Activated T-cell treated with anti-CD3 and anti-CD28 coated beads, Interleukin-2, amount 50 U/mL, for 1 hour (primary cell): Measurements from ENCODE around the gene MAL.
"Not testable (repeated sequence)": the region's sequence is repeated elsewhere in the genome, so short reads cannot be mapped to it uniquely, and the experiment has no call there.

Experiments used
- DNase-seq: peaks from one replicate; pipeline ENCODE4 v3.0.0-alpha.2; 2020

The MAL gene

GRCh38 chr2:95068256-95068655 lies 42.7 kb downstream of the MAL start:
- no peak for DNase-seq

GRCh38 chr2:95069465-95069864 lies 44.0 kb downstream of the MAL start:
- no peak for DNase-seq

- no peak for DNase-seq
Observed at GRCh38 chr2:95071856-95072255, 46.3 kb downstream of the MAL start.

DNA sequence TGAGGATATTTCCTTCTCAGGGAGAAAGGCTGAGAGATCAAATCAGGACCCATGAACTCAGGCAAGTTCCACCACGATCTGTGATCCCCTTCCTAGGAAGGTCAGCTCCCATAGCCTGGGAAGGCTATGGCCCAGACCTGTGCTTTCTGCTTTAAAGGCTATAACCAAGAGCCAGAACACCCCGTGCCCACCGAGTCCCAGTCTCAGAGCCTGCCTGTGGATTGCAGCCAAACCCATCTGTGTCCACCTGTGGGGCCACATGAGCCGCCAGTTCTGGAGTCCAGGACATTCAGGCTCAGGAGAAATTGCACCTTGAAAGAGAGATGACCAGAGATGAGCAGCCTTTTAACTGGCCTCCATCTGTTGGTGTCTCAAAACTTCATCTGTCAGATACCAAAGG lies 46.9 kb downstream of the MAL start:
- DNase-seq: no peak

DNA sequence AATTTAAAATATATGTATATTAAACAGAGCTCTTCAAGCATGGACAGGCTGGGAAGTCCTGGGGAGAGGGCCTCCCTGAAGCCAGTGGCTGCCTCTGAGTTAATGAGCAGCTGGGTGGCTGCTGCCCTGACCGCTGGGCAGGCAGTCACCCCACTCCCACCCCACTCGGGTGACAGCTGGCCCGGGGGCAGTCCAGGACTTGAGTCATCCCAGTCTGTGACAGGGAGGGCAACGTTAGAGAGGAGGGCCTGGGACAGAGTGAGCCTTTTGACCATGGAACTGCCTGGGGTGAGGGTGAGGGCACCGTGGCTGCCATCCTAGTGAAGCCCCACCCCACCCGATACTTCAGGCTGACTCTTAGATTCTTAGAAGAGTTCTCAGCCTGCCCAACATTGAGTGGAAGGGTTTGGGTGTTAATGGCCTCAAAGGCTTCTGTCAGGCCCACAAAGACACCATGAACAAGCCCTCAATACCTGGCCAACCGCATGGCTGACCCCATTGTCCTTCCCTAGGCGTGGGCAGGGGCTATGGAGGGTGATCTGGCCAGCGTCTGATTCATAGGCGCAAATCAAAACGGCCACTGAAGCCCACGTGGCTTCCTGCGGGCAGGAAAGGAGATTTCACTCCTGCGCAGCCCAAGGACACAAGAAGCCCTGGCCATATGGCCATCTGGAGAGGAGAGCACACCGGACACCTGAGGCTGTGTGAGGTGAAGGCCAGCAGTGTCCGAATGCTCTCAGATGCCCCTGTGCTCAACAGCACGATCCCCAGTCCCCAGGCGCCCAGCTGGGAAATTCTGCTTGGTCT lies 48.6 kb downstream of the MAL start:
- DNase-seq: no peak

- peak; percentile 67 for DNase-seq
Observed at GRCh38 chr2:95074663-95075439, 49.3 kb downstream of the MAL start.

- DNase-seq: no peak
Observed at GRCh38 chr2:95075440-95076132, 50.1 kb downstream of the MAL start.

DNA sequence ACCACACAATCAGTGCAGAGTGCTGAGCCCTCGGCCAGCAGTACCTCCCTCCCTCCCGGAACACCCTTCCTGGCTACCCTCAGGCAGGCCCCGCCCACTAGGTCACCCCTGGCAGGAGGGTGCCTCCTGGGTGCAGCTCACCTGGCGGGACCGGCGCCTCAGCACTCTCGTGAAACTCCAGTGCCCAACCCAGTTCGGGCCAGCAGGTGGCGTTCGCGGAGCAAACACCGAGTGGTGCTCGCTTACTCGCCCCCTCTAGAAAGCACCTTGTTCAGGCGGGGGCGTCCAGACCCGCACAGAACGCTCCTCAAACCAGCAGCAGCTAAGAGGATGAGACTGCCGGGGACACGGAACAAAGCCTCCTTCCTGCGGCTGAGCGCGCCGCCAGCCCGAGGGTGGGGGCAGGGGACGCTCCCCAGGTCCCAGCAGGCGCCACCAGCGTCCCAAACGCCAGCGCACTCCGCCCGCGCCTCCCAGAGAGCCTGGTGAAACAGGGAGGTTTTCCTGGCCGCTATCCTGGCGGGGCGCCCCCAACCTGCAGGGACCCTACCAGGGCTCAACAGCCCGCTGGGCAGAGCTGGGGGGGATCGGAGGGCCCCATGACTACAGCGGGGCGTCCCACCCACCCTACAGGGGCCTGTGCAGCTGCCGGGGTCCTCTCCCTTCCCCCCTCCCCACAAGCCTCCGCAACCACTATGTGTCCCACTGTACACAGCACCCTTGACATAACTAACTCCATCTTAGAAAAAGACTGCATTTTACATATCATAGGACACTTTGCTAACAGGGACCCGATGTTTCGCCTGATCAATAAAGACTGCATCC lies 51.4 kb downstream of the MAL start:
- peak; percentile 91 for DNase-seq

GRCh38 chr2:95077530-95077825 lies 52.0 kb downstream of the MAL start:
- DNase-seq: no peak

GRCh38 chr2:95077861-95078603 lies 52.5 kb downstream of the MAL start:
- DNase-seq: no peak

- DNase-seq: no peak
Observed at GRCh38 chr2:95079199-95079683, 53.7 kb downstream of the MAL start.

DNA sequence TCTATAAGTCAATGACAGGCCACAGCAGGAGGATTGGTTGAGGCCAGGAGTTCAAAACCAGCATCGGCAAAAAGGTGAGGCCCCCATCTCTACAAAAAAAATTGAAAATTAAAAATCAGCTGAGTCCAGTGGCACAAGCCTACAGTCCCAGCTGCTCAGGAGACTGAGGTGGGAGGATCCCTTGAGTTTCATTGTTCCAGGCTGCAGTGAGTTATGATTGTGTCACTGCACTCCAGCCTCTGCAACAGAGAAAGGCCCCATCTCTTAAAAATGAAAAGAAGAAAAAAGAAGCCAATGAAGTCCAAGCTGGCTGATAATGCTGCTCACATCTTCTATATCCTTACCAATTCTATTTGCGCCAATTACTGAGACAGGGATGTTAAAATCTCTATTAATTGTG lies 57.0 kb downstream of the MAL start:
- DNase-seq: no peak

DNA sequence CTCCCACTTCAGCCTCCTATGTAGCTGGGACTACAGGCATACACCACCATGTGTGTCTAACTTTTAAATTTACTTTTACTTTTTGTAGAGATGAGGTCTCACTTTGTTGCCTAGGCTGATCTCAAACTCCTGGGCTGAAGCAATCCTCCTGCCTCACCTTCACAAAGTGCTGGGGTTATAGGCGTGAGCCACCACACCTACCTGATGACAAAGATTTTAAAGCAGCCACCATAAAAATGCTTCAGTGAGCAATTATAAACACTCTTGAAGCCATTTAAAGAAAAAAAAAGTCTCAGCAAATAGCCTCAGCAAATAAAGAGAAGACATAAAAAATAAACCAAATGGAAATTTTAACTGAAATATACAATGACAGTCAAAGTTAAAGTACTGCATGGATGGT lies 60.5 kb downstream of the MAL start:
- no peak for DNase-seq

- no peak for DNase-seq
Observed at GRCh38 chr2:95087379-95087778, 61.9 kb downstream of the MAL start.

- DNase-seq: no peak
Observed at GRCh38 chr2:95091885-95092555, 66.5 kb downstream of the MAL start.

DNA sequence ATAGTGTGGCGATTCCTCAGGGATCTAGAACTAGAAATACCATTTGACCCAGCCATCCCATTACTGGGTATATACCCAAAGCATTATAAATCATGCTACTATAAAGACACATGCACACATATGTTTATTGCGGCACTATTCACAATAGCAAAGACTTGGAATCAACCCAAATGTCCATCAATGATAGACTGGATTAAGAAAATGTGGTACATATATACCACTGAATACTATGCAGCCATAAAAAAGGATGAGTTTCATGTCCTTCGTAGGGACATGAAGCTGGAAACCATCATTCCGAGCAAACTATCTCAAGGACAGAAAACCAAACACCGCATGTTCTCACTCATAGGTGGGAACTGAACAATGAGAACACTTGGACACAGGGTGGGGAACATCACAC lies 72.8 kb downstream of the MAL start:
- DNase-seq: not testable (repeated sequence)

- DNase-seq: no peak
Observed at GRCh38 chr2:95099910-95100309, 74.4 kb downstream of the MAL start.
